Right atrium auricular region (tissue), 2 donors: ENCODE measurements around the gene LTV1. TPM values are rescaled to one million over a fixed set of nuclear protein-coding genes. Genes with fewer than 3 reads are reported as not detected.
"Not testable (repeated sequence)": the region's sequence is repeated elsewhere in the genome, so short reads cannot be mapped to it uniquely, and the experiment has no call there.

ENCODE experiments used
- DNase-seq: peaks from one replicate; pipeline ENCODE4 v3.0.0-alpha.2; 2019; ENCODE audit warnings: low spot score
- H3K27ac ChIP-seq, 2 donors: fragments of 200-600 bp; sonication (generic); 1 replicate in 1 of 2; 2 replicates in 1 of 2; pipeline ENCODE4 v1.5.1; 2016 to 2019
- H3K27me3 ChIP-seq, 2 donors: fragments of 200-600 bp; sonication (generic); one replicate each; pipeline versions ENCODE4 v1.5.1 to v1.6.0; 2017 to 2019
- H3K36me3 ChIP-seq: fragments of 200-600 bp; sonication (generic); one replicate; pipeline ENCODE4 v1.5.1; 2016
- H3K4me1 ChIP-seq, 2 donors: fragments of 200-600 bp; sonication (generic); one replicate each; pipeline versions ENCODE4 v1.5.1 to v1.6.0; 2017 to 2019
- H3K4me3 ChIP-seq, 2 donors: fragments of 200-600 bp; sonication (generic); 1 replicate in 1 of 2; 2 replicates in 1 of 2; pipeline ENCODE4 v1.5.1; 2017 to 2019; ENCODE audit warnings: mild to moderate bottlenecking in 1 of 2, moderate library complexity in 1 of 2
- H3K9me3 ChIP-seq, 2 donors: fragments of 200-600 bp; sonication (generic); one replicate each; pipeline ENCODE4 v1.5.1; 2019
- CTCF ChIP-seq, 2 donors: fragments of 200-600 bp; sonication (generic); IDR thresholded peaks; one replicate each; pipeline ENCODE4 v1.5.1; 2019; ENCODE audit warnings: antibody characterized with exemption in 2 of 2
- total RNA-seq, 2 donors: library from RNA; depleted of rRNA; stranded (reverse); fragments of >200 nt; gene quantifications; one replicate each; pipeline ENCODE4 v1.1.0, GENCODE V29; 2016

The LTV1 gene
- total RNA-seq, 2 donors from 2014 or later = 8.4 to 9.1 TPM

- Histone ChIP-seq H3K36me3 (no peaks in the 10 kb centered on the region), H3K4me3 (no peak overlapping the region), H3K27me3 (no peaks in the 10 kb centered on the region), H3K4me1 (no peaks in the 10 kb centered on the region), H3K27ac (no peak overlapping the region), H3K9me3 (peaks cover 0 to 9% of the 10 kb centered on the region in 2 donors)
- no peak for TF ChIP-seq CTCF (IDR thresholded peaks at IDR 0.05)
- no peak for DNase-seq
These were observed 29.1 kb downstream of the LTV1 start for GRCh38 chr6:143872201-143872600.

GRCh38 chr6:143873600-143873999 is 30.5 kb downstream of the LTV1 start:
- not testable (repeated sequence) for H3K4me1 ChIP-seq, H3K36me3 ChIP-seq, H3K4me3 ChIP-seq, H3K27ac ChIP-seq, DNase-seq, H3K27me3 ChIP-seq
- H3K9me3 ChIP-seq = peaks cover 0 to 16% of the 10 kb centered on the region in 2 donors

- peaks cover 0 to 18% of the 10 kb centered on the region in 2 donors for H3K9me3 ChIP-seq
- not testable (repeated sequence) for H3K4me3 ChIP-seq, H3K27ac ChIP-seq, H3K4me1 ChIP-seq, H3K36me3 ChIP-seq, DNase-seq, H3K27me3 ChIP-seq
These were observed 31.4 kb downstream of the LTV1 start for GRCh38 chr6:143874503-143874902.

- Histone ChIP-seq H3K36me3 (no peaks in the 10 kb centered on the region), H3K27ac (no peak overlapping the region), H3K9me3 (peaks cover 0 to 18% of the 10 kb centered on the region in 2 donors), H3K4me3 (no peak overlapping the region), H3K4me1 (no peaks in the 10 kb centered on the region), H3K27me3 (no peaks in the 10 kb centered on the region)
- no peak for DNase-seq
- no peak for TF ChIP-seq CTCF (IDR thresholded peaks at IDR 0.05)
These were observed 34.6 kb downstream of the LTV1 start for GRCh38 chr6:143877584-143878271.

- no peak for DNase-seq
- Histone ChIP-seq H3K27me3 (no peaks in the 10 kb centered on the region), H3K36me3 (no peaks in the 10 kb centered on the region), H3K4me3 (no peak overlapping the region), H3K27ac (no peak overlapping the region), H3K9me3 (peaks cover 0 to 18% of the 10 kb centered on the region in 2 donors), H3K4me1 (no peaks in the 10 kb centered on the region)
- no peak for TF ChIP-seq CTCF (IDR thresholded peaks at IDR 0.05)
These were observed 35.2 kb downstream of the LTV1 start for GRCh38 chr6:143878272-143878760.

GRCh38 chr6:143880412-143880811 is 37.3 kb downstream of the LTV1 start:
- Histone ChIP-seq H3K4me3 (no peak overlapping the region), H3K4me1 (no peaks in the 10 kb centered on the region), H3K27me3 (no peaks in the 10 kb centered on the region), H3K9me3 (peaks cover 0 to 15% of the 10 kb centered on the region in 2 donors), H3K27ac (no peak overlapping the region), H3K36me3 (no peaks in the 10 kb centered on the region)
- no peak for DNase-seq
- no peak for TF ChIP-seq CTCF (IDR thresholded peaks at IDR 0.05)

GRCh38 chr6:143882401-143882930 is 39.3 kb downstream of the LTV1 start:
- no peak overlapping the region for H3K4me3 ChIP-seq

More at GRCh38 chr6:143882401-143882930, 39.3 kb downstream of the LTV1 start:
- Histone ChIP-seq H3K27me3 (no peaks in the 10 kb centered on the region), H3K36me3 (no peaks in the 10 kb centered on the region), H3K9me3 (peaks cover 0 to 9% of the 10 kb centered on the region in 2 donors), H3K4me1 (no peaks in the 10 kb centered on the region), H3K27ac (no peak overlapping the region)
- no peak for TF ChIP-seq CTCF (IDR thresholded peaks at IDR 0.05)
- no peak for DNase-seq
